Fibroblast of pulmonary artery (primary cell): ENCODE measurements around the gene NUDT19.

Source experiments
- DNase-seq: peaks from one replicate; pipeline ENCODE4 v3.0.0-alpha.2; 2010; ENCODE audit warnings: low read depth
- H3K4me3 ChIP-seq: replicated peaks from 2 replicates; pipeline ENCODE4 v1.5.1; 2011; ENCODE audit warnings: low read depth, mild to moderate bottlenecking, control low read depth, low read length, moderate library complexity
- TF ChIP-seq, protein P1 (sequence below): IDR thresholded peaks from 2 replicates; pipeline ENCODE4 v1.5.1; 2011; ENCODE audit warnings: mild to moderate bottlenecking, control low read depth, low read length, inconsistent platforms; ENCODE audit errors: missing control alignments

Gene NUDT19

DNA sequence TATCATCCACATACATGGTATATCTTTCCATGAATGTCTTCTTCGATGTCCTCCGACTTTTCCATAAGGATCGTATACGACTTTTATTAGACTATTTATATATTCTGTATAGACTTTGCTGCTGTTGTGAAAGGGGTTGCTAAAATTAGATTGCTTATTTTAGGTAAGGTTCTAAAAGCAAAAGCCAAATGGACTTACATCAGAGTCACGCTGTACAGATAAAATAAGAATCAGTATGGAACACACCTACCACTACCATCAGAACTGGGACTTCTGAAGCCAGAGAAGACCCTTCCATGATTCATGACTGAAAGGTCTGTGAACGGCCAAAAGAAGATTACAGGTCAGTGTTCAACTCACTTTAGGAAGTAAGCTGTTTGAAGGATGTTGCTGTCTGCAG is 25.5 kb upstream of the NUDT19 start:
- H3K4me3 ChIP-seq: no peak overlapping the region
- TF ChIP-seq, protein P1, sequence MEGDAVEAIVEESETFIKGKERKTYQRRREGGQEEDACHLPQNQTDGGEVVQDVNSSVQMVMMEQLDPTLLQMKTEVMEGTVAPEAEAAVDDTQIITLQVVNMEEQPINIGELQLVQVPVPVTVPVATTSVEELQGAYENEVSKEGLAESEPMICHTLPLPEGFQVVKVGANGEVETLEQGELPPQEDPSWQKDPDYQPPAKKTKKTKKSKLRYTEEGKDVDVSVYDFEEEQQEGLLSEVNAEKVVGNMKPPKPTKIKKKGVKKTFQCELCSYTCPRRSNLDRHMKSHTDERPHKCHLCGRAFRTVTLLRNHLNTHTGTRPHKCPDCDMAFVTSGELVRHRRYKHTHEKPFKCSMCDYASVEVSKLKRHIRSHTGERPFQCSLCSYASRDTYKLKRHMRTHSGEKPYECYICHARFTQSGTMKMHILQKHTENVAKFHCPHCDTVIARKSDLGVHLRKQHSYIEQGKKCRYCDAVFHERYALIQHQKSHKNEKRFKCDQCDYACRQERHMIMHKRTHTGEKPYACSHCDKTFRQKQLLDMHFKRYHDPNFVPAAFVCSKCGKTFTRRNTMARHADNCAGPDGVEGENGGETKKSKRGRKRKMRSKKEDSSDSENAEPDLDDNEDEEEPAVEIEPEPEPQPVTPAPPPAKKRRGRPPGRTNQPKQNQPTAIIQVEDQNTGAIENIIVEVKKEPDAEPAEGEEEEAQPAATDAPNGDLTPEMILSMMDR: no peak
- no peak for DNase-seq

GRCh38 chr19:32669310-32669709 is 22.3 kb upstream of the NUDT19 start:
- TF ChIP-seq, protein P1: no peak
- no peak for DNase-seq
- H3K4me3 ChIP-seq: no peak overlapping the region

DNA sequence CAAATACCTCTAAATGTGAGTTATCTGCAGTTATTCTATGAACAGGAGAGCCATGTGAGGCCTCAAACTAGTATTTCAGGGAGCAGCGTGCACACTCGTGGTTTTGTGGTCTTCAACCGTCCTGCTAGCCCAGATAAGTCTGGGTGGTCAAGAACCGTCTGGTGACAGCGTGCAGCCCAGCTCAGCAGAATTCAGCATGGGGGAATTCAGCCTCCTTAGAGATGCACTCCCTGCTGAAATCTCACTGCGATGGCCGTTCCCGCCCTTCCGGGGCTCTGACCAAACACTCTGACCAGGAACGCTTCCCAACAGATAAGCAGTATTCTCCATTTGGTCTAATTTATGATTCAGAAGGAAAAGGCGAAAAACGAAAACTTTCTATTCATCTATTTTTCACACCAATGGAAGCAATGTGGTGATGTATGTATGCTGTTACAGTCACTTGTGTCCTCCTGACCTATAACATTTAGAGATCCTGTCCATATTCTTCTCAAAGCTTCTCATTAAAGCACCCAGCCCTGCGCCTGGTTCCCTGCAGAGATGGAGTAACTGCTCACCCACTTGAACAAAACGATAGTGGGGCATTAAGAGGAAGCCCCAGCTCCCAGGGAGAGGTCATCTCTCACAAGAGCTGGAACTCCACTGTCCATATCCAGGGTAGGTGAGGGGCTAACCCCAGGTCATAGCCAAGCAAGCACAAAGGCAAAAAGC is 19.6 kb upstream of the NUDT19 start:
- TF ChIP-seq, protein P1: no peak
- no peak overlapping the region for H3K4me3 ChIP-seq
- no peak for DNase-seq

- no peak for DNase-seq
- H3K4me3 ChIP-seq: no peak overlapping the region
These were observed 18.8 kb upstream of the NUDT19 start for GRCh38 chr19:32672841-32673240.

GRCh38 chr19:32673573-32673972 is 18.0 kb upstream of the NUDT19 start:
- TF ChIP-seq, protein P1: no peak
- DNase-seq: no peak
- peak overlapping the region; percentile 90 for H3K4me3 ChIP-seq

More at GRCh38 chr19:32672841-32673240, 18.8 kb upstream of the NUDT19 start:
- TF ChIP-seq, protein P1: no peak

GRCh38 chr19:32674153-32674930 is 17.3 kb upstream of the NUDT19 start:
- TF ChIP-seq, protein P1: no peak
- no peak for DNase-seq
- peak overlapping the region; percentile 90 for H3K4me3 ChIP-seq
